Stimulated activated CD4-positive, alpha-beta T cell treated with anti-CD3 and anti-CD28 coated beads, Interleukin-12 subunit alpha, Interleukin-12 subunit beta, amount 100 ng/mL, for 24 hours (primary cell): Measurements from ENCODE around the gene SLC25A13.
"Not testable (repeated sequence)": the region's sequence is repeated elsewhere in the genome, so short reads cannot be mapped to it uniquely, and the experiment has no call there.

Source experiments
- DNase-seq, 2 experiments: peaks; one replicate each; pipeline ENCODE4 v3.0.0-alpha.2; 2020; ENCODE audit warnings: low read depth in 2 of 2

SLC25A13 gene

DNA sequence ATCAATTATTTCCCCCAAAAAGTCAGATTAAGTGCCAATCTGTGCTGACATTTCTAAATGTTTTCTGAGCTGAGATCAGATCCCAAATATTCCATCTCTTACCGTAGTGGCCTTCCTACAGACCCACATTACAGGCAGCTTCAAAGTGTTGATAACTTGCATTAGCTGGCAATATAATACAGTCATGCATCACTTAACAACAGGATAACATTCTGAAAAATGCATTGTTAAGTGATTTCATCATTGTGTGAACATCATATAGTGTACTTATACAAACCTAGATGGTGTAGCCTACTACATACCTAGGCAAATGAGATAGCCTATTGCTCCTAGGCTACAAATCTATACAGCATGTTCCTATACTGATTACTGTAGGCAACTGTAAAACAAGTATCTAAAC is 22.4 kb downstream of the SLC25A13 start:
- DNase-seq = no peak

GRCh38 chr7:96297876-96298275 is 24.0 kb downstream of the SLC25A13 start:
- DNase-seq = no peak

DNA sequence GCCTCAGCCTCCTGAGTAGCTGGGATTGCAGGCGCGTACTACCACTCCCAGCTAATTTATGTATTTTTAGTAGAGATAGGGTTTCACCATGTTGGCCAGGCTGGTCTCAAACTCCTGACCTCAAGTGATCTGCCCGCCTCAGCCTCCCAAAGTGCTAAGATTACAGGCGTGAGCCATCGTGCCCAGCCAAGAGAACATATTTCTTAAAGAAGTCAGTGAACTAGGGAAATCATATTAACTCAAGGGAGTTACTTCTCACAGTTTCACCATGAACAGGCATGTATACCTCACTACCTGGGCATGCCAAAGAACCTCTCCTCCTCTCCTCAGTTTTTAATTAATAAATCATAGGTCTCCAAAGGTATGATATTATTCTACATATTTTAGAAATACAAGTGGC is 24.5 kb downstream of the SLC25A13 start:
- DNase-seq = not testable (repeated sequence)

- not testable (repeated sequence) for DNase-seq
These were observed 28.0 kb downstream of the SLC25A13 start for GRCh38 chr7:96293911-96294310.

GRCh38 chr7:96287559-96287958 is 34.3 kb downstream of the SLC25A13 start:
- no peak for DNase-seq

GRCh38 chr7:96287132-96287531 is 34.8 kb downstream of the SLC25A13 start:
- no peak for DNase-seq

GRCh38 chr7:96285579-96285978 is 36.3 kb downstream of the SLC25A13 start:
- DNase-seq = no peak

- DNase-seq = no peak
These were observed 37.1 kb downstream of the SLC25A13 start for GRCh38 chr7:96284835-96285234.

DNA sequence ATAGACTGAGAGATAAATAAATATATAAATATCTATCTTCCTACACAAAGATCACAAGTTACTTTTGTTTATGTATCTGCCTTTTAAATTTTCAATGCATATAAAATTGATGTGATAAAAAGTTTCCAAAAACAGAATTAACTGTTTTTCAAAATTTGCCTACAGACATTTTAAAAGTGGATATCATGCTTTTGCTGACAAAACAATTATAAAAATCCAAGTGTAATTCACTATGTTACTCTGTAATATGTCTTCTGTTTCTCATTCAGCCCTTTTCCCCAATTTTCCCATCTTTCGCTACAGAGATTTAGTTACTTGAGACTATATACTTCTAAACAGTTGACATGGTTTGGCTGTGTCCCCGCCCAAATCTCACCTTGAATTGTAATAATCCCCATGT is 37.7 kb downstream of the SLC25A13 start:
- DNase-seq = no peak

DNA sequence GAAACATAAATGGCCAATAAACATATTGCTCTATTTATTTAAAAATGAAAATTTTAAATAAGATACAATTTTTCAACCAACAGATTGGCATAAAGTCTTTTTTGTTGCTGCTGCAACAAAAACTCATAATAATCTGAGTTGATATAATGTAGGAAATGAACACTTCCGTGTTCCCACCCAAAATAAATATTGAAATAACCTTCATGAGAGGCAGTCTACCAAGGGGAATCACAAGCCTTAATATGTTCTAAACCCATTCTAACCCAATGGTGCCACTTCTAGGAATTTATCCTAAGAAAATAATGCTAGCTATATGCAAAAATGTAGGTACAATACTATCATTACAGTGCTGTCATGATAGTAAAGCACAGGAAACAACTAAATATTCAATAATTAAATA is 39.1 kb downstream of the SLC25A13 start:
- no peak for DNase-seq

DNA sequence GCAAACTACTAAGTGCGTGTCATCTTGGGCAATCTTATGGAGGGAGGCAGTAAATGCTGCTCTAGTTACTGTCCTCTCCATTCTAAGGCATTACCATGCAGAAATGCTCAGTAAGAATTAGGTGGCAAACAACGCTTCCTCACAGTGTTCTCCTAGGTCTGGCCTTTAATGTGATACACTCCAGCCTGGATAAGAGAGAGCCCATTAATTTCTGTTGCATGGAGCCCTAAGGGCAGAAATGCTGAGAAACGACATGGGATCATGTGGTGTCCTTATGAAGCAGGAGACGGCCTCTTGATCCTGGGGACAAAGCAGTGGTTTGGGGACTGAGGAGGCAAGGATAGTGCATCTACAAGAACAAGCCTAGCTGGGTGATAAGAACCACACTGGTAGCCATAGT is 44.0 kb downstream of the SLC25A13 start:
- no peak for DNase-seq

DNA sequence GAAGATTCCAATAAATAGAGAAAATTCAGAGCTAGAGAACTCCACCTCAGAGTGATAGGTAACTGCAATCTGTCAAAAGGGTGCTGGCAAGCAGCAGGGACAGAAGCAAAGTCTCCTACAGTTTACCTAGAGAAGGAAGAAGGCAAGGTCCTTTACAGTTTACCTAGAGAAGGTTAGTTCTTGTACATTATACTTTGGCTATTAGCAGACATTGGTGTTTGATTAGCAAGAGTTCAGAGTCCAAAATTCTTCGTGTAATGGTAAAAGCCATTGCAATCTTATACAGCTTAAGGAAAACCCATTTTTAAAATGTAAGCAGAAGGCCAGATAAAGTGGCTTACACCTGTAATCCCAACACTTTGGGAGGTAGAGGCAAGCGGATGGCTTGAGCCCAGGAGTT is 45.9 kb downstream of the SLC25A13 start:
- no peak for DNase-seq

DNA sequence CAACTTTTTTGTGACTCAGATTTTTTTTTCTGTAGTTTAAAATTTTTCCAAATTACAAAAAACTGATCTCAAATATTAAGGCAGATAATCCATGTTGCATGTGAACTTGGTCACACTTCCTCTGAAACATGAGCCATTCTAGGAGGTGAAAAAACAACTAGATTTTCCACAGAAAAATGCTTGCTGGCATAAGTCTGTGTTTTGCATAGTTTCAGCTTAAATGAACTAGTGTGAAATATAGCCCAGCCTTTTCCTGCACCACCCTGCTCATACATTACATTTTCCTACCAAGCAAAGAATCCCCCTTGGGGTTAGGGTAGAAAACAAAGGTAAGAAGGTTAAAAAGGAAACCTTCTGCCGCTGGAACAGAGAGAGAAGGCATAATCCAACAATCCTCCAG is 48.2 kb downstream of the SLC25A13 start:
- DNase-seq = no peak

DNA sequence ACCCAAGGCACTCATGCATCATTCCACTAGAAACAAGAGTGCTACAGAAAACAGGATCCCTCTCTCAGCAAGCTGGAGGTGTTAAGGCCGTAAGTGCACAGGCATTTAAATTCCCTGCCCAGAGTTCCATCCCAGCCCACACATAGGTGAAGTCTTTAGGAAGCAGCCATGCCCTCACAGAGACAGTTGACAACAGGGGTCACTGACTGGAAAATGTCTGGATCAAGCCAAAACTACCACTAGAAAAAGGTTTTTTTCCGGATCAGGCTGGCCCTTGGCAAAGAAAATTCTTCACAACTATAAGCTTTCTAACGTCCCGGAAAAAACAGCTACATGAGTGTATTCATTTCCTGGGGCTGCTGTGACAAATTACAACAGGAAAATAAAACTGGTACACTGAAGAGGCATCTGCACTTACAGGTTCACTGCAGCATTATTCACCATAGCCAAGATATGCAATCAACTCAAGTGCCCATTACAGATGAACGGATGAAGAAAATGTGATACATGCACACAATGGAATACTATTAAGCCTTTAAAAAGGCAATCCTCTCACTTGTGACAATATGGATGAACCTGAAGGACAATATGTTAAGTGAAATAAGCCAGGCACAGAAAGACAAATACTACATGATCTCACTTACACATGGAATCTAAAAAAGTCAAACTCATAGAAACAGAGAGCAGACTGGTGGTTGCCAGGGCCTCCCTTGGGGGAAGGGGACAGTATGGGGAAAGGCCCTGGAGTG is 52.5 kb downstream of the SLC25A13 start:
- no peak for DNase-seq

DNA sequence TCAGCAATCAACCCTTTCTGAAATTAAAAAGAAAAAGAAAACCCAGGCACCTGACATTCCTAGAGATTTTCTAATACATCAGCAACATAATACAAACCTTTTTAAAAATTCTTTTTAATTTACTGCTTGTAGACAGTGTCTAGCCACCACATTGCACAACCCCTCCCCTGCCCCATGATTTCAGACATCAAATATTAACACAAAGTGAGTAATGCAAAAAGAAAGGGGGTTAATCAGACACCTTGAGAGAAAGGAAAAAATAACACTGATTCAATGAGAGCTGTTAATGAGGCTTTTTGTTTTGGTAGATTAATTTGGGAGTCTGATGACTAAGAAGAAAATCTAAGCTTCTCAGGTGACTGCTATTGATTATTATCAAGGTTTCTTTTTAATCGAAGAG is 55.3 kb downstream of the SLC25A13 start:
- DNase-seq = no peak

GRCh38 chr7:96266015-96266414 is 55.9 kb downstream of the SLC25A13 start:
- no peak for DNase-seq

DNA sequence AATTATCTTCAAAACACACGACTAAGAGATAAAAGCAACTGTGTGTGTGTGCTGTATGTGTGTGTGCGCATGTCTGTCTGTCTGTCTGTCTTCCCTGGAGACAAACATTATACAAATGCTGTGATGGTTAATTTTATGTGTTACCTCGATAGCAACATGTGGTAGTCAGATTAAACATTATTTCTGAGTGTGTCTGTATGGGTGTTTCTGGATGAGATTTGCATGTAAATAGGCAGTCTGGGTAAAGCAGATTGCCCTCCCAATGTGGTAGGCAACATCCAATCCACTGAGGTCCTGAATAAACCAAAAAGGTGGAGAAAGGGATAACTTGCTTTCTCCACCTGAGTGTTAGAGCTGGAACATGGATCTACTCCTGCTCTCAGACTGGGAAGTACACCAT is 67.9 kb downstream of the SLC25A13 start:
- DNase-seq = no peak

GRCh38 chr7:96253441-96253840 is 68.5 kb downstream of the SLC25A13 start:
- no peak for DNase-seq

GRCh38 chr7:96250776-96251361 is 71.0 kb downstream of the SLC25A13 start:
- DNase-seq = no peak

GRCh38 chr7:96248405-96248804 is 73.5 kb downstream of the SLC25A13 start:
- DNase-seq = no peak

DNA sequence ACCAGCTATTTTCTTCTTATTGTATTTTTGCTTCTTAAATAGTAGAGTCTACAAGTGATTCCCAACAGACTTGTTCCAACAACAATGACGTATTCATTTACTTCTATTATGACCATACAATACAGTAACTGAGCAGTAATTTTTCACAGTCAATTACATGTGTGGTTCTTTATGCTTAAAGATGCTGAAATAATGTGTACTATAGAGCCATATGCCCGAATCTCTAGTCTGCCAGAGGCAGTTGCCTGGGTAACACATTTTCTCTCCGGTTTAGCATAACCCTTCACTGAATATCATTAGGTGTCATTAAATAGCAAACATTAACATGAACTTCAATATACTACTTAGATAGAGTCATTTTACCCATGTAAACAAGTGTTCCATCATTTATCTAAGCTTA is 75.0 kb downstream of the SLC25A13 start:
- no peak for DNase-seq

DNA sequence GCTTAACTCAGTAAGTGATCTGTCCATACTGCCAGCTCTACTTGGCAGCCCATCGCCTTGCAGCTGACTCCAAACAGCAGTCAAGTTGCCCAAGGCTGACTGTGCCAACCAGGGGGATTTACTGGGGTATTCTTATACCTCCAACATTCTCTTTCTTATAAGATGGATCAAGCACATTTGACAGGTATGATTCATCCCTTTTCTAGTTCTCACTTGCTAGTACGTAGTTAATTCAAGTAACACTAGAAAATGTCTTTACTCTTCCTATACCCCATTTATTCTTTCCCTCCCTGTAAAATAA is 77.0 kb downstream of the SLC25A13 start:
- no peak for DNase-seq

DNA sequence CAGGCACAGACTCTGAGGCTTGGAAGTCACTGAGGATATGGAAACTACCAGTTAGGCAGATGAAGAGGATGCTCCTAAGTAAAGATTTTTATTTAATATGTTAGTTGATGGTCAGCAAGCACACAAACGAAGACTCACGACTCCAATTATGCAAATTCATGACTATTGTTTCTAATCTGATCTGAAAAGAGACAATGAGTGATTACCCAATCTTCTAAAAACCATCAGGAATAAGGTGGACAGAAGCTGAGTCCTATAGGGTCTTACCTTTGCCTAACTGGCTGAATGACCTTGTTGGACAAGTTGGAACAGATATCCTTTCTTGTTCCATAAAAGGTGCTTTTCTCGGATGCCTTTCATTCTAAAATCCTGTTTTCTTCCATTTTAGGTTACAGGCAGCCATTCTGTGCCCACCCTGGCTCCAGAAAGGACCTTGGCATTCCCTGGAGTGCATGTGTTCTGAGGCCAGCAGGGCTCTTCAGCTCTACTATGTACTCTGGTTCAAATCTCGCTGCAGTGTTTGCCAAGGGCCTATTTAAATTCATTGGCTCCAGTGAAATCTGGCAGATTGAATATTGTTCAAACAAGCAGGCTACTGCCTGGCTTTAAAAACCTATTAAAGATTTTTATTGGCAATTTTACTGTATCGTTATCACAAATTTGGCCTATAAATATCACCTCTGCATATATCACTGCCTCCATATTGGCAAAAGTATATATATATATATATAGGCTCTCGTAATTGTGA is 77.5 kb downstream of the SLC25A13 start:
- no peak for DNase-seq
